Measurements from ENCODE around the gene CCDC85C. TPM values are rescaled to one million over a fixed set of nuclear protein-coding genes. Genes with fewer than 3 reads are reported as not detected.

The CCDC85C gene
- total RNA-seq, 1 experiment from 2014 or later: 25.8 TPM

- in situ Hi-C loops (cut with HindIII; ENCODE audit: low sequenced_read_pairs): loop anchor here (10.0 kb wide), 1 partner anchor 107 kb away; no protein-coding TSS in a partner anchor
- DNase-seq (ENCODE audit: low spot score): no peak
Measured at GRCh38 chr14:99611646-99612045, 7.6 kb upstream of the CCDC85C start.

- in situ Hi-C loops (cut with HindIII; ENCODE audit: low sequenced_read_pairs): loop anchor here (10.0 kb wide), 1 partner anchor 105 kb away; no protein-coding TSS in a partner anchor
- no peak for DNase-seq (ENCODE audit: low spot score)
Measured at GRCh38 chr14:99609245-99610170, 5.5 kb upstream of the CCDC85C start.

- DNase-seq (ENCODE audit: low spot score): no peak
- in situ Hi-C loops (cut with HindIII; ENCODE audit: low sequenced_read_pairs): no loop called here
Measured at GRCh38 chr14:99608591-99608990, 4.6 kb upstream of the CCDC85C start.

GRCh38 chr14:99606359-99606758 lies 2.4 kb upstream of the CCDC85C start:
- in situ Hi-C loops (cut with HindIII; ENCODE audit: low sequenced_read_pairs): no loop called here
- no peak for DNase-seq (ENCODE audit: low spot score)

- in situ Hi-C loops (cut with HindIII; ENCODE audit: low sequenced_read_pairs): no loop called here
- peak; percentile 76 for DNase-seq (ENCODE audit: low spot score)
Measured at GRCh38 chr14:99605299-99605961, 1.4 kb upstream of the CCDC85C start.

GRCh38 chr14:99604766-99605298 lies 825 bp upstream of the CCDC85C start:
- no peak for DNase-seq (ENCODE audit: low spot score)
- in situ Hi-C loops (cut with HindIII; ENCODE audit: low sequenced_read_pairs): no loop called here

GRCh38 chr14:99604278-99604765 lies 315 bp upstream of the CCDC85C start:
- in situ Hi-C loops (cut with HindIII; ENCODE audit: low sequenced_read_pairs): no loop called here
- DNase-seq (ENCODE audit: low spot score): peak; percentile 94

- in situ Hi-C loops (cut with HindIII; ENCODE audit: low sequenced_read_pairs): no loop called here
- no peak for DNase-seq (ENCODE audit: low spot score)
Measured at GRCh38 chr14:99602788-99603415, 1.1 kb downstream of the CCDC85C start.

GRCh38 chr14:99602054-99602787 lies 1.8 kb downstream of the CCDC85C start:
- no peak for DNase-seq (ENCODE audit: low spot score)
- in situ Hi-C loops (cut with HindIII; ENCODE audit: low sequenced_read_pairs): no loop called here

- in situ Hi-C loops (cut with HindIII; ENCODE audit: low sequenced_read_pairs): no loop called here
- peak; percentile 84 for DNase-seq (ENCODE audit: low spot score)
Measured at GRCh38 chr14:99601361-99601831, 2.6 kb downstream of the CCDC85C start.

- in situ Hi-C loops (cut with HindIII; ENCODE audit: low sequenced_read_pairs): no loop called here
- DNase-seq (ENCODE audit: low spot score): no peak
Measured at GRCh38 chr14:99600232-99600888, 3.6 kb downstream of the CCDC85C start.

- in situ Hi-C loops (cut with HindIII; ENCODE audit: low sequenced_read_pairs): no loop called here
- DNase-seq (ENCODE audit: low spot score): no peak
Measured at GRCh38 chr14:99599393-99599792, 4.6 kb downstream of the CCDC85C start.

GRCh38 chr14:99598774-99599173 lies 5.2 kb downstream of the CCDC85C start:
- no peak for DNase-seq (ENCODE audit: low spot score)
- in situ Hi-C loops (cut with HindIII; ENCODE audit: low sequenced_read_pairs): no loop called here

GRCh38 chr14:99597911-99598600 lies 6.0 kb downstream of the CCDC85C start:
- in situ Hi-C loops (cut with HindIII; ENCODE audit: low sequenced_read_pairs): no loop called here
- DNase-seq (ENCODE audit: low spot score): peak; percentile 61

- in situ Hi-C loops (cut with HindIII; ENCODE audit: low sequenced_read_pairs): no loop called here
- no peak for DNase-seq (ENCODE audit: low spot score)
Measured at GRCh38 chr14:99596772-99597171, 7.2 kb downstream of the CCDC85C start.

GRCh38 chr14:99596071-99596627 lies 7.9 kb downstream of the CCDC85C start:
- in situ Hi-C loops (cut with HindIII; ENCODE audit: low sequenced_read_pairs): no loop called here

GRCh38 chr14:99595524-99595923 lies 8.5 kb downstream of the CCDC85C start:
- in situ Hi-C loops (cut with HindIII; ENCODE audit: low sequenced_read_pairs): no loop called here
- no peak for DNase-seq (ENCODE audit: low spot score)

More at GRCh38 chr14:99596071-99596627, 7.9 kb downstream of the CCDC85C start:
- DNase-seq (ENCODE audit: low spot score): no peak

Data from G401 (cell line).